Endothelial cell (in vitro differentiated cells): ENCODE data around the gene EPHB4. TPM values are rescaled to one million over a fixed set of nuclear protein-coding genes. Genes with fewer than 3 reads are reported as not detected.

ENCODE experiments used
- DNase-seq: peaks from one replicate; pipeline ENCODE4 v3.0.0; 2021; ENCODE audit warnings: low spot score
- H3K27ac Mint-ChIP-seq: one replicate; pipeline ENCODE4 v1.8.0; 2021; ENCODE audit warnings: mixed read lengths, inconsistent platforms; ENCODE audit not compliant: unreplicated experiment
- H3K27me3 Mint-ChIP-seq: one replicate; pipeline ENCODE4 v1.8.0; 2021; ENCODE audit warnings: mild to moderate bottlenecking, moderate library complexity, mixed read lengths, inconsistent platforms; ENCODE audit not compliant: unreplicated experiment
- H3K36me3 Mint-ChIP-seq: one replicate; pipeline ENCODE4 v1.8.0; 2021; ENCODE audit warnings: mild to moderate bottlenecking, low read depth, mixed read lengths, inconsistent platforms; ENCODE audit not compliant: unreplicated experiment
- H3K4me1 Mint-ChIP-seq: one replicate; pipeline ENCODE4 v1.8.0; 2021; ENCODE audit warnings: mild to moderate bottlenecking, mixed read lengths, inconsistent platforms; ENCODE audit not compliant: unreplicated experiment
- H3K4me3 Mint-ChIP-seq: one replicate; pipeline ENCODE4 v1.8.0; 2021; ENCODE audit warnings: mild to moderate bottlenecking, mixed read lengths, inconsistent platforms; ENCODE audit not compliant: unreplicated experiment
- H3K9me3 Mint-ChIP-seq: one replicate; pipeline ENCODE4 v1.8.0; 2021; ENCODE audit warnings: mixed read lengths, inconsistent platforms; ENCODE audit not compliant: unreplicated experiment
- CTCF ChIP-seq: fragments of 200-600 bp; sonication (generic); IDR thresholded peaks from one replicate; pipeline ENCODE4 v1.5.0; 2021; ENCODE audit warnings: antibody characterized with exemption; ENCODE audit not compliant: unreplicated experiment
- total RNA-seq: library from RNA; stranded (reverse); fragmentation: NEBNext Ultra II Directional; extraction: Animal tissue kit (Norgen Biotek cat#: 25700); gene quantifications from one replicate; pipeline ENCODE4 v1.2.1, GENCODE V29; 2021; ENCODE audit not compliant: unreplicated experiment

The EPHB4 gene
- total RNA-seq, 1 donor from 2014 or later = 288 TPM

GRCh38 chr7:100825215-100825671 is 2.1 kb downstream of the EPHB4 start:
- Mint-ChIP-seq H3K27ac (peak overlapping the region; percentile 84), H3K27me3 (peaks cover 16% of the 10 kb centered on the region)

GRCh38 chr7:100824499-100825214 is 2.7 kb downstream of the EPHB4 start:
- DNase-seq = no peak
- peaks cover 41% of the 10 kb centered on the region for H3K36me3 Mint-ChIP-seq
- H3K4me3 Mint-ChIP-seq = peak overlapping the region; percentile 100
- peak overlapping the region; percentile 84 for H3K27ac Mint-ChIP-seq
- H3K27me3 Mint-ChIP-seq = peaks cover 15% of the 10 kb centered on the region
- peaks cover 4% of the 10 kb centered on the region for H3K9me3 Mint-ChIP-seq
- no peak for TF ChIP-seq CTCF
- peaks cover 31% of the 10 kb centered on the region for H3K4me1 Mint-ChIP-seq

More at GRCh38 chr7:100825215-100825671, 2.1 kb downstream of the EPHB4 start:
- DNase-seq = peak; percentile 53
- no peak for TF ChIP-seq CTCF
- Mint-ChIP-seq H3K36me3 (peaks cover 37% of the 10 kb centered on the region), H3K4me1 (peaks cover 30% of the 10 kb centered on the region), H3K4me3 (peak overlapping the region; percentile 100), H3K9me3 (peaks cover 4% of the 10 kb centered on the region)

- no peak overlapping the region for H3K27ac Mint-ChIP-seq
- peaks cover 28% of the 10 kb centered on the region for H3K4me1 Mint-ChIP-seq
- H3K36me3 Mint-ChIP-seq = peaks cover 49% of the 10 kb centered on the region
Measured at GRCh38 chr7:100823534-100823933, 3.8 kb downstream of the EPHB4 start.

GRCh38 chr7:100823140-100823525 is 4.2 kb downstream of the EPHB4 start:
- no peak for TF ChIP-seq CTCF
- Mint-ChIP-seq H3K9me3 (peaks cover 4% of the 10 kb centered on the region), H3K4me1 (peaks cover 28% of the 10 kb centered on the region), H3K27ac (peak overlapping the region; percentile 75), H3K27me3 (peaks cover 11% of the 10 kb centered on the region), H3K36me3 (peaks cover 49% of the 10 kb centered on the region), H3K4me3 (peak overlapping the region; percentile 87)
- DNase-seq = no peak

More at GRCh38 chr7:100823534-100823933, 3.8 kb downstream of the EPHB4 start:
- Mint-ChIP-seq H3K9me3 (peaks cover 4% of the 10 kb centered on the region), H3K27me3 (peaks cover 11% of the 10 kb centered on the region), H3K4me3 (peak overlapping the region; percentile 100)
- DNase-seq = no peak
- no peak for TF ChIP-seq CTCF
